Measurements from ENCODE around the gene TCL1A. TPM values are rescaled to one million over a fixed set of nuclear protein-coding genes. Genes with fewer than 3 reads are reported as not detected.

The TCL1A gene
- total RNA-seq, 1 donor from 2014 or later, result not detected

- Mint-ChIP-seq H3K4me3 (ENCODE audit: unreplicated experiment) (no peak overlapping the region), H3K27me3 (ENCODE audit: unreplicated experiment) (peaks cover 2% of the 10 kb centered on the region), H3K27ac (ENCODE audit: unreplicated experiment) (no peak overlapping the region), H3K9me3 (ENCODE audit: unreplicated experiment) (no peaks in the 10 kb centered on the region), H3K36me3 (ENCODE audit: unreplicated experiment) (no peaks in the 10 kb centered on the region), H3K4me1 (ENCODE audit: low read depth, unreplicated experiment) (peaks cover 4% of the 10 kb centered on the region)
- no peak for DNase-seq
- no peak for TF ChIP-seq CTCF (IDR thresholded peaks at IDR 0.05; ENCODE audit: partially characterized antibody, unreplicated experiment)
Observed at GRCh38 chr14:95664546-95664945, 49.4 kb downstream of the TCL1A start.

DNA sequence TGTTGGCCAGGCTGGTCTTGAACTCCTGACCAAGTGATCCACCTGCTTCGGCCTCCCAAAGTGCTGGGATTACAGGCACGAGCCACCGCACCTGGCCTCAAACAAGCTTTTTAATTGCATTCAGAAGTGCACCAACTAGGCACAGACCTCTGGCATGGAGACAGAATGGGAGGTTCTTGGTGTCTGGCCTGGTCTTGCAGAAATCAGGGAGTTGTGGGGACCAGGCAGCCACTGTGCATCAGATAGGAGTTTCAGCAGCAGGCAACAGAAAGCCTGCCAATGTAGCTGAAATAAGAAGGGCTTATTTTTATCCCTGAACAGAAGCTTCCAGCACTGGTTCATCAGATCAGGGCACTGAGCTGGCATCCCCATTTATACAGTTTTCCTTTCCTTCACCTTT, 49.9 kb downstream of the TCL1A start:
- no peak for DNase-seq
- no peaks in the 10 kb centered on the region for H3K36me3 Mint-ChIP-seq (ENCODE audit: unreplicated experiment)

GRCh38 chr14:95663226-95663797, 50.6 kb downstream of the TCL1A start:
- Mint-ChIP-seq H3K9me3 (ENCODE audit: unreplicated experiment) (no peaks in the 10 kb centered on the region), H3K27ac (ENCODE audit: unreplicated experiment) (no peak overlapping the region), H3K4me3 (ENCODE audit: unreplicated experiment) (no peak overlapping the region), H3K36me3 (ENCODE audit: unreplicated experiment) (no peaks in the 10 kb centered on the region), H3K4me1 (ENCODE audit: low read depth, unreplicated experiment) (peaks cover 4% of the 10 kb centered on the region), H3K27me3 (ENCODE audit: unreplicated experiment) (peaks cover 2% of the 10 kb centered on the region)
- TF ChIP-seq CTCF (IDR thresholded peaks at IDR 0.05; ENCODE audit: partially characterized antibody, unreplicated experiment), result no peak
- no peak for DNase-seq

More for the DNA sequence above, 49.9 kb downstream of the TCL1A start:
- H3K9me3 Mint-ChIP-seq (ENCODE audit: unreplicated experiment), result no peaks in the 10 kb centered on the region
- peaks cover 2% of the 10 kb centered on the region for H3K27me3 Mint-ChIP-seq (ENCODE audit: unreplicated experiment)
- no peak overlapping the region for H3K27ac Mint-ChIP-seq (ENCODE audit: unreplicated experiment)
- H3K4me1 Mint-ChIP-seq (ENCODE audit: low read depth, unreplicated experiment), result peaks cover 4% of the 10 kb centered on the region
- H3K4me3 Mint-ChIP-seq (ENCODE audit: unreplicated experiment), result no peak overlapping the region
- TF ChIP-seq CTCF (IDR thresholded peaks at IDR 0.05; ENCODE audit: partially characterized antibody, unreplicated experiment), result no peak

- Mint-ChIP-seq H3K9me3 (ENCODE audit: unreplicated experiment) (no peaks in the 10 kb centered on the region), H3K4me1 (ENCODE audit: low read depth, unreplicated experiment) (peaks cover 4% of the 10 kb centered on the region), H3K36me3 (ENCODE audit: unreplicated experiment) (no peaks in the 10 kb centered on the region), H3K27me3 (ENCODE audit: unreplicated experiment) (peaks cover 2% of the 10 kb centered on the region), H3K27ac (ENCODE audit: unreplicated experiment) (no peak overlapping the region), H3K4me3 (ENCODE audit: unreplicated experiment) (no peak overlapping the region)
- no peak for DNase-seq
- no peak for TF ChIP-seq CTCF (IDR thresholded peaks at IDR 0.05; ENCODE audit: partially characterized antibody, unreplicated experiment)
Observed at GRCh38 chr14:95662376-95663186, 51.3 kb downstream of the TCL1A start.

Measured in glutamatergic neuron (in vitro differentiated cells).